GM19240 (cell line): ENCODE data around the gene RPS6KA1.
"Not testable (repeated sequence)": the region's sequence is repeated elsewhere in the genome, so short reads cannot be mapped to it uniquely, and the experiment has no call there.

ENCODE experiments used
- DNase-seq: peaks from one replicate; pipeline ENCODE4 v3.0.0; 2011; ENCODE audit warnings: low spot score; ENCODE audit not compliant: insufficient read length

The RPS6KA1 gene

DNA sequence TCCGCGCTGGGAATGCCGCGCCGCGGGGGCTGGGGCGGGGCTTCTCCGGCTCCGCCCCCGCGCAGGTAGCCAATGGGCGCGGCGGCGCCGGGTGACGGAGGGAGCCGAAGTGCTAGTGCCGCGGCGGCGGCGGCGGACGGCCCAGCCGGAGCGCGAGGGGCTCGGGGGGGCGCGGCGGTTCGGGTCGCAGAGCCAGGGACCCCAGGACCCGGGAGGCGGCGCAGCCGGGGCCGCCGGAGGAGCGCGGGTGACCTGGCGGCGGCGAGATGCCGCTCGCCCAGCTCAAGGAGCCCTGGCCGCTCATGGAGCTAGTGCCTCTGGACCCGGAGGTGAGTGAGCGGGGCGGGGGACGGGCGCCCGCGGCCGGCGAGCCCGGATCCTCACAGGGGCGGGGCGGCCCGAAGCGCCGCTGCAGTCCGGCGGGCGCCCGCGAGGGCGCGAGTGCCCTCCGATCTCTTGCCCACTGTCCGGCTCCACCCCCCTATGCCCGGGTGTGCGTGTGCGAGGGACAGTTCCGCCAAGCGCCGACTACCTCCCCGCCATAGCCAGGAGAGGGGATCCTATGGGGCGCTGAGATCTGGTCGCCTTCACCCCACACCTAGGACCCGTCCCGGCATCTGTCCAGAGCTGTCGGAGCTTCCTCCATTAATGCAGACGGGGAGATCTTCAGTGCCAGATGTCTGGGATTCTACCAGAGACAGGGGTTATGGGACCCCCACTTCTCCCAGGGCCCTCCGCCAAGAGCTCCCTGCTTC, at the start of gene RPS6KA1:
RPS6KA1 (plus strand) TSS at position 107 of the 755 bp plus-strand sequence; CDS start at position 267, 160 bp downstream.
- peak; percentile 75 for DNase-seq

DNA sequence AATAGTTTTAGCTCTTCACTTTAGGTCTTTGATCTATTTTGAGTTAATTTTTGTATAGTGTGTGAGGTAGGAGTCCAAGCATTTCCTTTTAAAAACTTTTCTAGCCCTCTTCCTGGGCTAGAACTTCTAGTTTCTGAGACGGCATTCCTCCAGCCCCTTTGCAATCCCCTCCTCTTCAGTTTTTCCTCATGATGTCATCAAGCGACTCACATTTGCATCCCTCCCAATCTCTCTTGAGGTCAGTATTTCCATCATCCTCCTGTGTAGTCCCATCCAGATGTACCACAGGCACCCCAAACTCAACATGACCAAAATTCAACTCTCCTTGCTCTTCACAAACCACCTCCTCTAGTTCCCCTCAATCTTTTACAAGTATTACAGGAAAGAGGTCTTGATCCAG, 46.6 kb upstream of the RPS6KA1 start:
- no peak for DNase-seq

DNA sequence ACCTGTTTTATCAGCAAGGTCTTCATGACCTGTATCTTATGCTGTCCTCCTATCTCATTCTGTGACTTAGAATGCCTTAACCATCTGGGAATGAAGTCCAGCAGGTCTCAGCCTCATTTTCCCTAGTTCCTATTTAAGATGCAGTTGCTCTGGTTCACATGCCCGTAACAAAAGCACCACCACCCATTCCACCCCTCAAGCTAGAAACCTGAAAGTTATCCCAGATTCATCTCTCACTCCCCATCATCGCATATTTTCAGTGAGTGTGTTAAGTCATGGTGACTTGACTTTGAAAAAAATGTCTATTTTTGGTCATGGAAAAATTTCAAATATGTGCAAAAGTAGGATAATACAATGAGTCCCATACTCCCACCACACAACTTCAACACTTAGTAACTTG, 45.6 kb upstream of the RPS6KA1 start:
- DNase-seq: no peak

DNA sequence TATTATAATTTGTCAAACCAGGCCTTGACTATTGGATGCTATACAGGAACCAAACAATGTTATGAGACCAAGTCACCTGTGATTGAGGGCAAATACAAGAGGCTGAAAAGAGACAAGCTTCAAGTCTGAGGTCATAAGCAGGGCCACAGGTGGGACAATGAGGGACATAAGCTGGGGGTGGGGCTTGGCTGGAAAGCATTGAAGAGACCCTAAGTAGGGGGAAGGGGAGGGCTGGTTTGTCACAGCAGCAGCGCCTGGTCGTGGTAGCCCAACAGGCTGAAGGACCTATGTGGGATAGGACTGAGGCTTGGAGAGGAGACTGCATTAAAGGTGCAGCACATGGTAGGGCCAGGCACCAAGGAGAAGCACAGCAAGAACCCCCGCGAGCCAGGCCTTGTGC, 39.4 kb upstream of the RPS6KA1 start:
- DNase-seq: no peak

DNA sequence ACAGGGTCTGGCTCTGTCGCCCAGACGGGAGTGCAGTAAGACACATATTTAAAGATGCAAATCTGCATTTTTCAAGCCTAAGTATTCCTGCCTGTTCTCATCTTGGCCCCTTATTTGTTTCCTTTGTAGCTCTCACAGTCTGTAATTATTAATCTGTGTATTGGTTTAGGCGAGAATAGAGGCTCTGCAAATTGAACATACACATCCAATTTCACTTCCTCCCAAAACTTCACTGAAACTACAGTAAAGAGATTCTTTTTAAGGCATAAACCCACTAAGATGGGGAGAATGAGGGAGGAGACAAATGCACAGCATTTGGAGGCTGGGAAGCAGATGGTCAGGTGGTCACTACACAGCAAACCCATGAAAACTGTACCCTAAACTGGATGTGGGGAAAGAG, 36.3 kb upstream of the RPS6KA1 start:
- no peak for DNase-seq

DNA sequence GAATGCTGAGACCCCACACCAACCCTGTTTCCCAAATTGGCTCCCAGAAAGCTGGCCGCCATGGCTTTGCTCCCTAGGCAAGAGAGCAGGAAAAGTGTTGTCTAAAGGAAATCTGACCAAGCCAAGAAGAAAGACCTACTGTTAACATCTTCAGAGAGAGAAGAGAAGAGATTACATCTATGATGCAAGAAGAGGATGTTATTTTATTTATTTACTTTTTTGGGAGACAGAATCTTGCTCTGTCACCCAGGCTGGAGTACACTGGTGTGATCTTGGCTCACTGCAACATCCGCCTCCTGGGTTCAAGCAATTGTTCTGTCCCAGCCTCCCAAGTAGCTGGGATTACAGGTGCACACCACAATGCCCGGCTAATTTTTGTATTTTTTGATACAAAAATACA, 35.6 kb upstream of the RPS6KA1 start:
- DNase-seq: no peak

DNA sequence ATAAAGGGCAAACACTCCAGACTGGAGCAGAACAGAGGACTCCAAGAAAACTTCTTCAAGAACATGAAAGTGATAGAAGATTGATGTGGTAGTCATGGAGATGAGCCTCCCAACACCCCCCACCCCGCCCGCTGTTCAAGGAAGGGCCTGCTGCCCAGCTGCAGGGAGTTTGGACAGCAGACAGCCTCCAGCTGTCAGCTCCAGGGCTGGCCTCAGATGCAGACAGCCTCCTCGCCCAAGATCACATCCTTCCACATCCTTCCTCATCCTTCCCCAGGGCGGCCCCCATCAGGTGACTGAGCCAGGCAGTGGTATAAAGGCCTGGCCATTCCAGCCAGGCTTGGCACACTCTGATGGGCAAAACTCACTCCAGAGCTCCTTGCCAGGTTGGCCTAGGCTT, 32.7 kb upstream of the RPS6KA1 start:
- DNase-seq: no peak

DNA sequence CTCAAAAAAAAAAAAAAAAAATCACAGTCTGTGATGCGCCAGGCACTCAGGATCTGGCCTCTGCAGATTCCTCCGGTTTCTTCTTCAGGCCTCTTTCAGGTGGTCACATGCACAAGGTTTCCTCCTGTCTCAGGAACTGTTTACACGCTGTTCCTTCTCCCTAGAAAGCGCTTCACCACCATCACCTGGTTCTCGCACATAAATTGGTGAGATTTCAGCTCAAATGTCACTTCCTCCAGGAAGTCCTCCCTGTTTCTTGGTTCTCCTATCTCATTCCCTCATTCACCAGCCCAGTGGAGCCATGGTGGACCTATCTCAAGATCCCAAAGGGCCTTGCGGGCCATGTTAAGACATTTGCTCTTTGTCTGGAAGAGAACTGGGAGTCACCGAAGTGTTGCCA, 30.7 kb upstream of the RPS6KA1 start:
- DNase-seq: no peak

DNA sequence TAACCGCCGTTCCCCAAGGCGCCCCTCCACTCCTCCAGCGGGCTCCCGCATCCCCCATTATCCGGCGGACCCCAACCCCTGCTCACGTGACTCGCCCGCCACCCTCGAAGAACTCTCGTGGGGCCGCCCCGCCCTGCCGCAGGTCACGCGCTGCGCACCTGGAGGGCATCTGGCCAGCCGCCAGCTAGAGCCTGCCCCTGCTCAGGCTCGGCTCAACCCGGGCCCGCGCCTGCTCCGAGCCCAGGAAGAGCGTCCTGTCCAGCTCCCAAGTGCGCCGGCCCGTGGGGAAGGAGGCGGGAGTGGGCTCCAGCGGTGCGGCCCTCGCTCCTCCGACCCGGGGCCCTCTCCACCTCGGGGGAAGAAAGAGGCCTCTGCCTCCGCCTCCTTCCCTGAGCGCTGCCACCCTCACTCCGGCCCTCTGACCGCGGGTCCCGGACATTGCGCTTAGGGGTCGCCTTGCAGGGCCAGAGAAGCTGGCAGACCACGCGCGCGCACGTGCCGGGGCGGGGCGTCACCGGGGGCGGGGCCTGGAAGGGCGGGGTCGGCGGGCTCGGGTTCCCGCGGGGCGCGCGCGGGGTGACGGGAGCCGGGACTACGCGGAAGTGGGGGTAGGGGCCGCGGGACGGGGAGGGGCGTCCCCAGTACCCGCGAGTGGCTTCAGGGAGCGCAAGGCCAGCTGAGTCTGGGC, 28.9 kb upstream of the RPS6KA1 start:
- peak; percentile 91 for DNase-seq

DNA sequence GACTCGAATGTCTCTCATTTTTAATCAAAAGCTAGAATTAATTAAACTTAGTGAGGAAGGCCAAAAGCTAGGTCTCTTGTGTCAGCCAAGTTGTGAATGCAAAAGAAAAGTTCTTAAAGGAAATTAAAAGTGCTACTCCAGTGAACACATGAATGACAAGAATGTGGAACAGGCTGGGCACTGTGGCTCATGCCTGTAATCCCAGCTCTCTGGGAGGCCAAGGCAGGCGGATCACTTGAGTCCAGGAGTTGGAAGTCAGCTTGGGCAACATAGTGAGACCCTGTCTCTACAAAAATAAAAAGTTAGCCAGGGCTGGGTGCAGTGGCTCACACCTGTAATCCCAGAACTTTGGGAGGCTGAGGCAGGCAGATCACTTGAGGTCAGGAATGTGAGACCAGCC, 18.9 kb upstream of the RPS6KA1 start:
- DNase-seq: not testable (repeated sequence)

DNA sequence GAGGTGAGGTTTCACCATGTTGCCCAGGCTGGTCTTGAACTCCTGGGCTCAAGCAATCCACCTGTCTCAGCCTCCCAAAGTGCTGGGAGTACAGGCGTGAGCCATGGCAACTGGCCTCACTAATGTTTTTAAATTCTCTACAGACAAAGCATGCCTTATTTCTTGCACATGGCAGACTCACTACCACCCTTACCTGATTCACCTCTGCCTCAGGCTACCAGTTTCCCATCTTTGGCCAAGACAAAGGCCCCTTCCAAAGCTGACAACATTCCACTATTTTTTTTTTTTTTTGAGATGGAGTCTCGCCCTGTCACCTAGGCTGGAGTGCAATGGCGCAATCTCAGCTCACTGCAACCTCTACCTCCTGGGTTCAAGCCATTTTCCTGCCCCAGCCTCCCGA, 13.7 kb upstream of the RPS6KA1 start:
- DNase-seq: not testable (repeated sequence)

DNA sequence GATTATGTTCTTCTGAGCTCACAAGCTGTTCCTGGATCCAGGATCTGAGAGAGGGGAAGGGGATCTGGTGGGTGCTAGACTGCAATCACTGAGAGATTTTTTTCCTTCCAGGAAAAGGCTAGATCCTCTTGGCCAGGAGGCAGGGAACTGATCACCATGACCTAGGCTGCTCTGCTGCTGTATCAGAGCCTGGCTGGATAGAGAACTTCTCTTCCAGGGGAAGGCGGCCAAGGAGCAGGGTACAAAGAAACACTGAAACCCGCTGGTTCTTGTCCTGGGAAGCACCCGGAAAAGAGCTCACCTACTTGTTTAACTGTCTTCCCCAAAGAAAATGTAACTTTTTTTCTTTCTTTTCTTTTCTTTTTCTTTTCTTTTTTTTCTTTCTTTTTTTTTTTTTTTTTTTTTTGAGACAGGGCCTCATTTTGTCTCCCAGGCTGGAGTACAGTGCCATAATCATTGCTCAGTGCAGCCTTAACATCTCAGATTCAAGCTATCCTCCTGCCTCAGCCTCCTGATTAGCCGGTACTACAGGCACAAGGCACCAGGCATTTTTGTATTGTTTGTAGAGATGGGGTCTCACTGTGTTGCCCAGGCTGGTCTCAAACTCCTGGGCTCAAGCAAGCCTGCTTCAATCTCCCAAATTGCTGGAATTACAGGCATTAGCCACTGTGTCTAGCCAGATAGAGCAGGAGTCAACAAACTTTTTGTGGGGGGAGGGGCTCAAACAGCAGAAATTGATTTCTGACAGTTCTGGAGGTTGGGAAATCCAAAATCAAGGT, 12.4 kb upstream of the RPS6KA1 start:
- no peak for DNase-seq

DNA sequence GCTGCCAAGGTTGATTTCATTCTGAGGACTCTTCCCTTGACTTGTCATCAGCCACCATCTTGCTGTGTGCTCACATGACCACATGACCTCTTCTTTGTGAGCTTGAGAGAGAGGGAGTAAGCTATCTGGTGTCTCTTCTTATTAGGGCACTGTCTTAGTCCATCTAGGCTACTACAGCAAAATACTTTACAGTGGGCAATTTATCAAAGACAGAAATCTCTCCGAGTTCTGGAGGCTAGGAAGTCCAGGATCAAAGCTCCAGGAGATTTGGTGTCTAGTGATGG, 11.9 kb upstream of the RPS6KA1 start:
- DNase-seq: no peak

DNA sequence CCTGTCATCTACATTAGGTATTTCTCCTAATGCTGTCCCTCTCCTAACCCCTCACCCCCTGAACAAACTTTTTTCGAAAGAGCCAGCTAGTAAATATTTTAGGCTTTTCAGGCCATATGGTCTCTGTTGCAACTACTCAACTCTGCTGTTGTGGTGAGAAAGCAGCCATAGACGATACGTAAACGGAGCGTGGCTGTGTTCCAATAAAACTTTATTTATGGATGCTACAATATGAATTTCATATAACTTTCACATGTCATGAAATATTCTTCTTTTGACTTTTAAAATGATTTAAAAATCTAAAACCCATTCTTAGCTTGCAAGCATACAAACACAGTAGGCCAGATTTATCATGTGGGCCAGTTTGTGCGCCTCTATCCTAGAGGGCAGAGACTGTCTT, 11.2 kb upstream of the RPS6KA1 start:
- DNase-seq: no peak

DNA sequence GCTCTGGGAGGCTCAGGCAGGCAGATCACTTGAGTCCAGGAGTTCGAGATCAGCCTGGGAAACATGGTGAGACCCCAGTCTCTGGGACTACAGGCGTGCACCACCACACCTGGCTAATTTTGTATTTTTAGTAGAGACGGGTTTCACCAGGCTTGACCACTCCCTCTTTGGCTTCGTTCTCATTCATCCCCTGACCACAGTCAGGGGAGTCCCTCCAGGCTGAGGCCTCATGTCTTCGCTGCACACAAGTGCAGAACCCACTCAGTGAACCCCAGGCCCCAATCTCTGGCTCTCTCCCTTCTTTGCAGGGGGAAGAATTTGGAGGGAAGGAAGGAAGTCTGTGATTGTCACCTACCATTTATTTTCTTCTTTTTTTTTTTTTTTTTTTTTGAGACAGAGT, 9.2 kb upstream of the RPS6KA1 start:
- no peak for DNase-seq

DNA sequence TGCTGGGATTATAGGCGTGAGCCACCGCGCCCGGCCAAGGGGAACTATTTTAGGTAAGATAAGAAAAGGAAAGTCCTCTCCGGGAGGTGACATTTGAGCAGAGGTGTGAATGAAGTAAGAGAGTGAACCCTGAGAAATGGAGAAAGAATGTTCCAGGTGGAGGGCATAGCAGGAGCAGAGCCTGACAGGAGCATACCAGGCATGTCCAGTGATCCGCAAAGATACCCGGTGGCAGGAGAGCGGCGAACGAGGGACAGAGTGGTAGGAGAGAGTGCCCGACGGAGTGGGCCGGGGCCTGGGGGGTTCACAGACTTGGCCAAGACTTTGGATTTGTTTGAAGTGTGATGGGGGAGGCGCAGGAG, 7.9 kb upstream of the RPS6KA1 start:
- no peak for DNase-seq

DNA sequence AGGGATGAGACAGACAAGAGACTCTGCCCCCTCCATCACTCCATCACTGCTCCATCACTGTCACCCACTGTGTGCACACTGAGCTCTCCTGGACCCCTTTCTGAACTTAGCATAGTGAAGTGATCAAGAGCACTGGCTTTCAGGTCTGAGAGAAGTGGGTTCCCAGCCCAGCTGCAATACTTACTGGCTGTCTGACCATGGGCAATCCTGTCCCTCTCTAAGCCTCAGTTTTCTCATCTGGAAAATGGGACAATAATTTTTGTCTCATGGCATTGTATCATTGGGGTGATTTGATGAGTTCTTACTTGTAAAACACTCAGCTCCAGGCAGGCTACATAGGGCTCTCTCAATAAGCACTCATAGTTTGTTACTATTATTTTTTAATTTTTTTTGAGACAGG, 7.5 kb upstream of the RPS6KA1 start:
- no peak for DNase-seq

DNA sequence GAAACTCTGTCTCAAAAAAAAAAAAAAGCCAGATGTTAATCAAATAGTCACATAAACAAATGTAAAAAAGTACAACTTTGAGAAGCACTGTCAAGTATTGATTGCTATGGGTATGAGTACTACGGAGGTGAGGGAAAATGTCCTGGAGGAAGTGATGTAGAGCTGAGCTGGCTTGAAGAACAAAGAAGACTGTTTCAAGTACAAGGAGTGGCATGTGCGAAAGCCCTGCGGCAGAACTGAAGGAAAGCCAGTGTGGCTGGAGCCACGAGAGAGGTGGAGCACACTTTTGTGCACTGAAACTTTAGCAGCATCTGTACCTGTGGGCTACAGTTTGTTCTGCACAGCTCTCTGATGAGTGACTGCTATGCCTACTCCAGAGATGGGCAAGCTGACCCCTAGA, 5.4 kb upstream of the RPS6KA1 start:
- no peak for DNase-seq

DNA sequence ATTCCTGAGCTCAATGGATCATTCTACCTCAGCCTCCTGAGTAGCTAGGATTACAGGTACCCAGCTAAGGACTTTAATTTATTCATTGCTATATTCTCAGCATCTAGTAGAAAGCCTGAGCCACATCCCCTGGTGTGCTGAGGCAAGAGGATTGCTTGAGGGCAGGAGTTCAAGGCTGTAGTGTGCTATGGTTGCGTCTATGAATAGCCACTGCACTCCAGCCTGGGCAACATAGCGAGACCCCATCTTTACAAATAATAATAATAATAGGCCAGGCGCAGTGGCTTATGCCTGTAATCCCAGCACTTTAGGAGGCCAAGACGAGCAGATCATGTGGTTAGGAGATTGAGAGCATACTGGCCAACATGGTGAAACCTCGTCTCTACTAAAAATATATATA, 3.3 kb upstream of the RPS6KA1 start:
- no peak for DNase-seq

DNA sequence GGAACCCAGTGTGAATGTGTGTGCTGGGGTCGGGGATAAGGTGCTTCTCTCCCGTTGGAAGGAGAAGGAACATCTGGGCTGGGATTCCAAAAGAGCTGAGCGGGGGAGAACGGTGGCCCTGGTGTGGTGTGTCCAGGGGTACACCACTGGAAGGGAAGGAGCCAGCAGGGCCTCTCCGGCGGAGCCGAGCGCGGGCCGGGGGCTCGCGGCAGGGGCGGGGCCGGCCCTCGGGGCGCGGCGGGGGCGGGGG, 231 bp upstream of the RPS6KA1 start:
- DNase-seq: no peak

DNA sequence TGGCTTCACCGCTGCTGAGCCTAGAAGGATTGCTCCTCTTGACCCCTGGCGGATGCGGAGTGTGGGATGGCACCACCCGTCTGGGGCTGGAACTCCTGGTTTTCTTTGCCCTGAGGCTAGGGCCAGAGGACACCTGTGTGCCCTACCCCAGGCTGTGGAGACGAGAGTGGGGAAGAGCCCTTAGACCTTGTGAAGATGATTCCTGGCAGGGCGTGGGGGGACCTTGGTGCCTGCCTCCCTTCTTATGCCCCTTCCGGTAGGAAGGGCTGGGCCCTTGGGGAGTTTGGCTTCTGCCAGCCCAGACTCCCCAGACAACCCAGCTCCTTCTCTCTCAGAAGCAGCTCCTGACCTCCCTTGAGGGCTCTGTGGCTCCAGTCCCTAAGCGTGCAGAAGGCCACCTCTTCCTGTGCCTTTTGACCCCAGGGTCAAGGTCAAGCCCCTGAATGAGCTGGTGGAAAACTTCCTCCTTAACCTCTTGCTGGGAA, 891 bp downstream of the RPS6KA1 start:
- no peak for DNase-seq

DNA sequence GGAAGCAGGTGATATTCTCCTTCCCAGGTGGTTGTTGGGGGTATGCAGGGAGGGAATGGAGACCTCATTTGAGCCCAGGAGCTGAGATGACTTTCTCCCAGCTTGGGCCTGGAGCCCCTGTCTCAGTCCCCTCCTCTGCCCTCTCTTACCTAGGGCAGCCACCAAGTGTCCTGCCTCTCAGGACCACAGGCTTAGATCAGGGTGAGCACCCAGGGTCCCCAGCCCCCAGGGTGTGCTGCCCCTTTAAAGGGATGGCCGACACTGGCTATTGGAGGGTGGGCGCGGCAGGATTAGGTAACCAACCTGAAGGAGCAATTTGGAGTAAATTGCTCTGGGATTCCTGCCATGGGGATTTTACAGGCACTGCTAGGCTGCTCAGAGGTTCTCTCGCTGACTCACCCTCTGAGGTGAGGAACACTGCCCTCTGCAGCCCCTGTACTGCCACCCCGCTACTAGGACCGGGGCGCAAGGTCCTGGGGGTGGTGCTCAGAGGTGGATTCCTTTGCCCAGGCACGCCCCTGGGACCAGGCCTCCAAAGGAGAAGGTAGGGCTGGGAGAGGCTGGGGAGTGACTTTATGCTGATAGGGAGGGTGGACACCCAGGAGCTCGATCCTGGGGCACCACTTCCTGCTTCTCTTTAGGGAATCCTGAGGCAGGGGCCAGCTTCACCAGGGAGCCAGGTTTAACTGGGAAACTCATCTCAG, 1.5 kb downstream of the RPS6KA1 start:
- no peak for DNase-seq
